Transverse colon (tissue), 3 donors: Measurements from ENCODE around the gene CDCA7L.
"Not testable (repeated sequence)": the region's sequence is repeated elsewhere in the genome, so short reads cannot be mapped to it uniquely, and the experiment has no call there.

Source experiments
- EP300 ChIP-seq: sonication (generic); formaldehyde crosslinking; IDR thresholded peaks from one replicate; pipeline ENCODE4 v1.6.1; 2017; ENCODE audit warnings: antibody characterized with exemption, low read depth
- TF ChIP-seq, protein P1 (sequence below), 5 experiments: fragments of 200-600 bp in 3 of 5; fragments of 450-650 bp in 2 of 5; sonication (generic) in 3 of 5; IDR thresholded peaks; 1 replicate in 2 of 5; 2 replicates in 3 of 5; pipeline ENCODE4 v1.5.1; 2016 to 2017; ENCODE audit warnings: antibody characterized with exemption in 5 of 5, inconsistent platforms in 3 of 5, mild to moderate bottlenecking in 2 of 5, moderate library complexity in 1 of 5

GRCh38 chr7:21865631-21866204, 80.0 kb downstream of the CDCA7L start:
- TF ChIP-seq, protein P1, sequence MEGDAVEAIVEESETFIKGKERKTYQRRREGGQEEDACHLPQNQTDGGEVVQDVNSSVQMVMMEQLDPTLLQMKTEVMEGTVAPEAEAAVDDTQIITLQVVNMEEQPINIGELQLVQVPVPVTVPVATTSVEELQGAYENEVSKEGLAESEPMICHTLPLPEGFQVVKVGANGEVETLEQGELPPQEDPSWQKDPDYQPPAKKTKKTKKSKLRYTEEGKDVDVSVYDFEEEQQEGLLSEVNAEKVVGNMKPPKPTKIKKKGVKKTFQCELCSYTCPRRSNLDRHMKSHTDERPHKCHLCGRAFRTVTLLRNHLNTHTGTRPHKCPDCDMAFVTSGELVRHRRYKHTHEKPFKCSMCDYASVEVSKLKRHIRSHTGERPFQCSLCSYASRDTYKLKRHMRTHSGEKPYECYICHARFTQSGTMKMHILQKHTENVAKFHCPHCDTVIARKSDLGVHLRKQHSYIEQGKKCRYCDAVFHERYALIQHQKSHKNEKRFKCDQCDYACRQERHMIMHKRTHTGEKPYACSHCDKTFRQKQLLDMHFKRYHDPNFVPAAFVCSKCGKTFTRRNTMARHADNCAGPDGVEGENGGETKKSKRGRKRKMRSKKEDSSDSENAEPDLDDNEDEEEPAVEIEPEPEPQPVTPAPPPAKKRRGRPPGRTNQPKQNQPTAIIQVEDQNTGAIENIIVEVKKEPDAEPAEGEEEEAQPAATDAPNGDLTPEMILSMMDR (IDR thresholded peaks at IDR 0.05) = not testable (repeated sequence)
- not testable (repeated sequence) for TF ChIP-seq EP300
